ENCODE data around the gene DAG1. TPM values are rescaled to one million over a fixed set of nuclear protein-coding genes. Genes with fewer than 3 reads are reported as not detected.

Gene DAG1
- total and polyA plus RNA-seq, 10 of the 15 experiments (the other 5 are each of a cell fraction or from before 2014, with no cell fraction given) = 0.33 to 16.3 (median 9.2) TPM

DNA sequence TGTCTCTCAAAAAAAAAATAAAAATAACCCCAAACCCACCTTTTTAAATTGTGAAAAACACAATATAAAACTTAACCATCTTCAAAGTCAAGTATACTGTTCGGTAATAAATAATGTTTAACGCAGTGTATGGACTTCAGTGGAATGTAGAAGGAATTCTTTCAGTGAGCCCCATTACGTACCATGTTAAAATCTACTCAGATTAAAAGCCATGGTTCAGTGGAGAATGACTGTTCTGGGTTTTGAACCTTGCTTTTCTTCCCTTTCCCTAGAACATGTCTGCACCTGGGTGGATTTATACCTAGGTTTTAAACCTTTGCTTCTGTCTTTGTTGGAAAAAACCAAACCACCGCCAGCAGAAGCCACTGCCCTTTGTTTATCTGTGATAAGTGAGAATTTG, 27.5 kb downstream of the DAG1 start (continued):
- TF ChIP-seq REST (IDR thresholded peaks at IDR 0.05; ENCODE audit: low read depth, low read length) (no peak), ZNF592 (IDR thresholded peaks at IDR 0.05) (no peak)
- TF ChIP-seq, protein P1, sequence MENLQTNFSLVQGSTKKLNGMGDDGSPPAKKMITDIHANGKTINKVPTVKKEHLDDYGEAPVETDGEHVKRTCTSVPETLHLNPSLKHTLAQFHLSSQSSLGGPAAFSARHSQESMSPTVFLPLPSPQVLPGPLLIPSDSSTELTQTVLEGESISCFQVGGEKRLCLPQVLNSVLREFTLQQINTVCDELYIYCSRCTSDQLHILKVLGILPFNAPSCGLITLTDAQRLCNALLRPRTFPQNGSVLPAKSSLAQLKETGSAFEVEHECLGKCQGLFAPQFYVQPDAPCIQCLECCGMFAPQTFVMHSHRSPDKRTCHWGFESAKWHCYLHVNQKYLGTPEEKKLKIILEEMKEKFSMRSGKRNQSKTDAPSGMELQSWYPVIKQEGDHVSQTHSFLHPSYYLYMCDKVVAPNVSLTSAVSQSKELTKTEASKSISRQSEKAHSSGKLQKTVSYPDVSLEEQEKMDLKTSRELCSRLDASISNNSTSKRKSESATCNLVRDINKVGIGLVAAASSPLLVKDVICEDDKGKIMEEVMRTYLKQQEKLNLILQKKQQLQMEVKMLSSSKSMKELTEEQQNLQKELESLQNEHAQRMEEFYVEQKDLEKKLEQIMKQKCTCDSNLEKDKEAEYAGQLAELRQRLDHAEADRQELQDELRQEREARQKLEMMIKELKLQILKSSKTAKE (IDR thresholded peaks at IDR 0.05; ENCODE audit: low read depth, poor library complexity, severe bottlenecking) = no peak

Data from GM12878 (cell line).